Measurements from ENCODE around the gene CRIP1.
A peak's percentile ranks its signal among the peaks of the same experiment; 100 is the strongest.

The CRIP1 gene

GRCh38 chr14:105482486-105483110 is 4.1 kb upstream of the CRIP1 start:
- DNase-seq = no peak

GRCh38 chr14:105483300-105484068 is 3.2 kb upstream of the CRIP1 start:
- no peak for DNase-seq

- peak; percentile 63 for DNase-seq
These were observed 2.4 kb upstream of the CRIP1 start for GRCh38 chr14:105484069-105484996.

- no peak for DNase-seq
These were observed 1.7 kb upstream of the CRIP1 start for GRCh38 chr14:105484997-105485393.

GRCh38 chr14:105485739-105486162 is 935 bp upstream of the CRIP1 start:
- no peak for DNase-seq

- no peak for DNase-seq
These were observed 325 bp downstream of the CRIP1 start for GRCh38 chr14:105486974-105487448.

- peak; percentile 54 for DNase-seq
These were observed 831 bp downstream of the CRIP1 start for GRCh38 chr14:105487449-105487985.

GRCh38 chr14:105487986-105488777 is 1.5 kb downstream of the CRIP1 start:
- DNase-seq = no peak

- no peak for DNase-seq
These were observed 2.3 kb downstream of the CRIP1 start for GRCh38 chr14:105488781-105489541.

GRCh38 chr14:105489542-105490266 is 3.0 kb downstream of the CRIP1 start:
- DNase-seq = peak; percentile 77

GRCh38 chr14:105490267-105490571 is 3.5 kb downstream of the CRIP1 start:
- DNase-seq = no peak

GRCh38 chr14:105490572-105491365 is 4.1 kb downstream of the CRIP1 start, which contains the start of gene TEDC1:
TSS of gene TEDC1 (plus strand) at chr14:105491246. CDS start at chr14:105491376, 130 bp downstream.
- peak; percentile 99 for DNase-seq

GRCh38 chr14:105491366-105491973 is 4.8 kb downstream of the CRIP1 start:
- peak; percentile 76 for DNase-seq

GRCh38 chr14:105492031-105492970 is 5.6 kb downstream of the CRIP1 start:
- DNase-seq = no peak

GRCh38 chr14:105492971-105493871 is 6.5 kb downstream of the CRIP1 start:
- DNase-seq = no peak

- DNase-seq = no peak
These were observed 7.4 kb downstream of the CRIP1 start for GRCh38 chr14:105493921-105494605.

GRCh38 chr14:105494606-105494929 is 7.9 kb downstream of the CRIP1 start:
- no peak for DNase-seq

Data from activated CD4-positive, alpha-beta T cell treated with anti-CD3 and anti-CD28 coated beads for 1 hour (primary cell).